ENCODE results near the gene PPP3R1.

PPP3R1 gene

DNA sequence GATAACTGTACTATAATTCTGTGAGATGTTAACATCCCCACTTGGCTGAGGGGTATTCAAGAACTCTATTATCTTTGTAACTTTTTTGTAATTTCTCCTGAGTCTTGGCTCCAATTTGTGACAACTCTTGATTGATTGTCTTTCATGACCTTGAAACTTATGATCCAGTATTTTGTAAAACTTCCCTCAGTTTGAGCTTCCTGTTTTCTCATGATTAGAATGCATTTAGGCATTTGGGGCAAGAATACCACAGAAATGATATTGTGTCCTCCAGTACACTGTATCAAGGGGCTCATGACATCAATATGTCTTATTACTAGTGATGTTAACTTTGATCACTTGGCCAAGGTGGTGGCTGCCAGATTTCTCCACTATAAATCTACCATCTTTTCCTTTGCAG is 57.2 kb downstream of the PPP3R1 start:
- TF ChIP-seq, protein P1, sequence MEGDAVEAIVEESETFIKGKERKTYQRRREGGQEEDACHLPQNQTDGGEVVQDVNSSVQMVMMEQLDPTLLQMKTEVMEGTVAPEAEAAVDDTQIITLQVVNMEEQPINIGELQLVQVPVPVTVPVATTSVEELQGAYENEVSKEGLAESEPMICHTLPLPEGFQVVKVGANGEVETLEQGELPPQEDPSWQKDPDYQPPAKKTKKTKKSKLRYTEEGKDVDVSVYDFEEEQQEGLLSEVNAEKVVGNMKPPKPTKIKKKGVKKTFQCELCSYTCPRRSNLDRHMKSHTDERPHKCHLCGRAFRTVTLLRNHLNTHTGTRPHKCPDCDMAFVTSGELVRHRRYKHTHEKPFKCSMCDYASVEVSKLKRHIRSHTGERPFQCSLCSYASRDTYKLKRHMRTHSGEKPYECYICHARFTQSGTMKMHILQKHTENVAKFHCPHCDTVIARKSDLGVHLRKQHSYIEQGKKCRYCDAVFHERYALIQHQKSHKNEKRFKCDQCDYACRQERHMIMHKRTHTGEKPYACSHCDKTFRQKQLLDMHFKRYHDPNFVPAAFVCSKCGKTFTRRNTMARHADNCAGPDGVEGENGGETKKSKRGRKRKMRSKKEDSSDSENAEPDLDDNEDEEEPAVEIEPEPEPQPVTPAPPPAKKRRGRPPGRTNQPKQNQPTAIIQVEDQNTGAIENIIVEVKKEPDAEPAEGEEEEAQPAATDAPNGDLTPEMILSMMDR (IDR thresholded peaks at IDR 0.05; ENCODE audit: low read depth, low read length, poor library complexity, severe bottlenecking): no peak
- TF ChIP-seq EZH2phosphoT487 (IDR thresholded peaks at IDR 0.05; ENCODE audit: borderline replicate concordance, low read length): no peak

DNA sequence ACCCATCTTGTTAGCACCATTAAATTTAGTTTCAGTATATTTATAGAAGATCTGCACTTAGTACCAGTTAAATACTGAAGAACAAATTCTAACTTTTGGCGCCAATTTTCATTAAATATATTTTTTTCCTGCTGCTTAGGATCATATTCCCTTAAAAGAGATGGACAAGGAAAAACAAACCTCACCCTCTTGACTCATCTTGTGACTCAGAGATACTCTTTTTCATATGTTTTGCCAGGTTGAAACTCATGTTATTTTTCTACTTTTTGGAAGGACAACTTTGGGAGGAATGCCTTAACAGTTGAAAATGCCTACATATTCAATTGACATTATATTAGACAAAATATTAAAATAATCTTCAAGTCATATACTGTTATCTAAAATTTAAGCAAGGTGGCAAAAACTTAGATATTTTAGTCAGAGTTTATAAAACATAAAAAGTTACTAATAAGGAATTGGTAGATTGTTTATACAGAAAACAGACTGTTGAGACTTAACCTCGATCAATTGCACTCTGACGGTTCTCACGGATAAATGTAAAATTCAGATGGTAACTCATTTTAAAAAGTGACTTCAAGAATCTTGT is 58.5 kb downstream of the PPP3R1 start:
- H3K4me3 ChIP-seq (ENCODE audit: low read length): no peak overlapping the region
- no peak overlapping the region for H3K4me2 ChIP-seq (ENCODE audit: low read length)
- no peaks in the 10 kb centered on the region for H3K27me3 ChIP-seq (ENCODE audit: control insufficient read depth, low read length)
- no peaks in the 10 kb centered on the region for H3K9me2 ChIP-seq (replicated peaks; ENCODE audit: control insufficient read depth, low read length)
- no peaks in the 10 kb centered on the region for H3K9me3 ChIP-seq (ENCODE audit: control insufficient read depth, insufficient read depth, low read length)
- H3F3A ChIP-seq (ENCODE audit: control insufficient read depth, insufficient read depth): peaks cover 21% of the 10 kb centered on the region
- H3K79me2 ChIP-seq (ENCODE audit: control insufficient read depth, low read length): peaks cover 85% of the 10 kb centered on the region
- peaks cover 11% of the 10 kb centered on the region for H3K4me1 ChIP-seq (ENCODE audit: control insufficient read depth, low read length)
- TF ChIP-seq, protein P1 (IDR thresholded peaks at IDR 0.05; ENCODE audit: low read depth, low read length, poor library complexity, severe bottlenecking): no peak
- TF ChIP-seq EZH2phosphoT487 (IDR thresholded peaks at IDR 0.05; ENCODE audit: borderline replicate concordance, low read length): no peak
- peaks cover 17% of the 10 kb centered on the region for H3K36me3 ChIP-seq (ENCODE audit: control insufficient read depth, low read length)
- H3K27ac ChIP-seq (ENCODE audit: low read depth, low read length): no peak overlapping the region
- H4K20me1 ChIP-seq (ENCODE audit: control insufficient read depth, insufficient read depth, low read depth, low read length): peaks cover 20% of the 10 kb centered on the region

More for the DNA sequence above, 57.2 kb downstream of the PPP3R1 start:
- Histone ChIP-seq H3K4me2 (ENCODE audit: low read length) (no peak overlapping the region), H3K9me2 (replicated peaks; ENCODE audit: control insufficient read depth, low read length) (no peaks in the 10 kb centered on the region), H3K27me3 (ENCODE audit: control insufficient read depth, low read length) (no peaks in the 10 kb centered on the region), H3K4me3 (ENCODE audit: low read length) (no peak overlapping the region), H3F3A (ENCODE audit: control insufficient read depth, insufficient read depth) (peaks cover 21% of the 10 kb centered on the region), H3K4me1 (ENCODE audit: control insufficient read depth, low read length) (peaks cover 15% of the 10 kb centered on the region), H3K79me2 (ENCODE audit: control insufficient read depth, low read length) (peaks cover 92% of the 10 kb centered on the region), H4K20me1 (ENCODE audit: control insufficient read depth, insufficient read depth, low read depth, low read length) (peaks cover 20% of the 10 kb centered on the region), H3K36me3 (ENCODE audit: control insufficient read depth, low read length) (peaks cover 18% of the 10 kb centered on the region), H3K9me3 (ENCODE audit: control insufficient read depth, insufficient read depth, low read length) (no peaks in the 10 kb centered on the region), H3K27ac (ENCODE audit: low read depth, low read length) (no peak overlapping the region)

DNA sequence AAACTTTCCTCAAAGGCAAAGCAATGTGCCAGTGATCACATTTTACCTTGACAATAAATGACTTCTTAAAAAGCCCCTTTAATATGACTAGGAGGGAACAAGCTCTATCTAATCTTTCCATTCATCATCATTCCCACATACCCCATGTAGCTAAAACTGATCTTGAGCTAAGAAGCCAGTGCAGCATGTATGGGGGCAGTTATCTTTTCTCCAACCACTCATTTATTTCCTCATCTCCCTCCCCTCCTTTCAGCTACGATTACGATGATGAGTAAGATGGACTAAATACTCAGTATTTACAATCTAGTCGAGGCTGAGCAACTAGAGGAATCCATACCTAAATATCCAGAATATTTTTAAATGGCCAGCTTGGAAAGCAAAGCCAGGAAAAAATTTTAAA is 59.2 kb downstream of the PPP3R1 start:
- Histone ChIP-seq H3K4me2 (ENCODE audit: low read length) (no peak overlapping the region), H3K27ac (ENCODE audit: low read depth, low read length) (no peak overlapping the region), H3K36me3 (ENCODE audit: control insufficient read depth, low read length) (peaks cover 18% of the 10 kb centered on the region), H4K20me1 (ENCODE audit: control insufficient read depth, insufficient read depth, low read depth, low read length) (peaks cover 20% of the 10 kb centered on the region), H3K79me2 (ENCODE audit: control insufficient read depth, low read length) (peaks cover 87% of the 10 kb centered on the region), H3K4me1 (ENCODE audit: control insufficient read depth, low read length) (peaks cover 11% of the 10 kb centered on the region), H3K4me3 (ENCODE audit: low read length) (no peak overlapping the region), H3F3A (ENCODE audit: control insufficient read depth, insufficient read depth) (peaks cover 17% of the 10 kb centered on the region), H3K9me2 (replicated peaks; ENCODE audit: control insufficient read depth, low read length) (no peaks in the 10 kb centered on the region), H3K27me3 (ENCODE audit: control insufficient read depth, low read length) (no peaks in the 10 kb centered on the region), H3K9me3 (ENCODE audit: control insufficient read depth, insufficient read depth, low read length) (no peaks in the 10 kb centered on the region)
- TF ChIP-seq EZH2phosphoT487 (IDR thresholded peaks at IDR 0.05; ENCODE audit: borderline replicate concordance, low read length): no peak
- TF ChIP-seq, protein P1 (IDR thresholded peaks at IDR 0.05; ENCODE audit: low read depth, low read length, poor library complexity, severe bottlenecking): no peak

All from DOHH2 (cell line).